HG03378 (cell line): ENCODE results near the gene GIMAP8.

ENCODE experiments used
- ATAC-seq: cut with Tn5 transposase; IDR thresholded peaks from one replicate; pipeline ENCODE4 v1.9.1; 2021; ENCODE audit warnings: mild to moderate bottlenecking, moderate library complexity; ENCODE audit not compliant: unreplicated experiment

GIMAP8 gene

GRCh38 chr7:150410680-150411346, 39.6 kb upstream of the GIMAP8 start:
- ATAC-seq: no peak

- ATAC-seq: no peak
Measured at GRCh38 chr7:150411606-150412005, 38.8 kb upstream of the GIMAP8 start.

- ATAC-seq: no peak
Measured at GRCh38 chr7:150412016-150412415, 38.4 kb upstream of the GIMAP8 start.

GRCh38 chr7:150412518-150413488, 37.6 kb upstream of the GIMAP8 start:
- ATAC-seq: no peak

GRCh38 chr7:150413640-150414081, 36.8 kb upstream of the GIMAP8 start:
- no peak for ATAC-seq

- no peak for ATAC-seq
Measured at GRCh38 chr7:150415161-150416153, 35.0 kb upstream of the GIMAP8 start.

- no peak for ATAC-seq
Measured at GRCh38 chr7:150417239-150417638, 33.2 kb upstream of the GIMAP8 start.

GRCh38 chr7:150417863-150418262, 32.6 kb upstream of the GIMAP8 start:
- no peak for ATAC-seq

- no peak for ATAC-seq
Measured at GRCh38 chr7:150420242-150420641, 30.2 kb upstream of the GIMAP8 start.

- ATAC-seq: peak; percentile 92
Measured at GRCh38 chr7:150420987-150421674, 29.3 kb upstream of the GIMAP8 start.

GRCh38 chr7:150421831-150422230, 28.6 kb upstream of the GIMAP8 start:
- ATAC-seq: no peak

- ATAC-seq: no peak
Measured at GRCh38 chr7:150425670-150426069, 24.8 kb upstream of the GIMAP8 start.

- ATAC-seq: peak; percentile 48
Measured at GRCh38 chr7:150428671-150429451, 21.6 kb upstream of the GIMAP8 start.

GRCh38 chr7:150429699-150430098, 20.7 kb upstream of the GIMAP8 start:
- ATAC-seq: no peak

GRCh38 chr7:150430465-150431085, 19.9 kb upstream of the GIMAP8 start:
- no peak for ATAC-seq

GRCh38 chr7:150431839-150432658, 18.4 kb upstream of the GIMAP8 start:
- no peak for ATAC-seq

- peak; percentile 32 for ATAC-seq
Measured at GRCh38 chr7:150432915-150433892, 17.2 kb upstream of the GIMAP8 start.
